ENCODE data around the gene INPP5D. TPM values are rescaled to one million over a fixed set of nuclear protein-coding genes. Genes with fewer than 3 reads are reported as not detected.

The INPP5D gene
- total and polyA plus RNA-seq, 2 of the 8 experiments (the other 6 are each of a cell fraction or from before 2014, with no cell fraction given): 4.5 to 7.1 TPM

DNA sequence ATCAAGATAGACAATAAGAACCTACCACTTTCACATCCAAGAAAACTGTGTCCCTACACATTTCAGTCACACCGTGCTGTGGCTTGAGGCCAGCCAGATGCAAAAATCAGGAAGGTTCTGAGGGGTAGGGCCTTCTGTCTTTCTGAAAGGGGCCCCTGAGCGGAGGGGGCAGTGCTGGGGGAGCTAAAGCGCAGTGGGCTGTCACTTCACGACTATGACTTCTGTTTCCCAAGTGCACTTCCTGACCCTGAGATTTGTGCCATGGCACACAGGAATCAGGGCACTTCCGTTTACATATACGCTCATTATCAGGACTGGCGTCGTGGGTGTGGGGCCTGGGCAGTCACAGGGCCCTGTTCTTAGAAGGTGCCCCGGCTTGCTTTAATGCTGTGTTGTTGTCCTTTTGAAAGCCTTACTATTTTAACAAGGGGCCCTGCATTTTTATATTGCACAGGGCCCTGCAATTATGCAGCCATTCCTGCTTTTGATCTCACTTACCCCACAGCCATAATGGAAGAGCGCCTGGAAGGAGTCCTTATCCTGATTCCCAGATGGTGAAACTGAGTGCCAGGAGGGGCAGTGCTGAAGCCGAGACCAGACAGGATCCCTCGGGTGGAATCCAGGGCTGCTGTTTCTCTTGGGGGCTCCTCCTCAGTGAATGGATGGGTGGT, 47.7 kb upstream of the INPP5D start:
- ChIA-PET CTCF (ENCODE audit: partially characterized antibody) (interaction anchor here (0.6 to 2.9 kb wide), 6 partner anchors 10 to 239 kb away, joined by 3 to 10 read pairs (median 3); partner anchors contain the start of gene ATG16L1), POLR2A (ENCODE audit: partially characterized antibody) (interaction anchor here (1.1 kb wide), 1 partner anchor 36 kb away, joined by 3 read pairs; no protein-coding TSS in a partner anchor)
- Histone ChIP-seq H3K27me3 (replicated peaks in 1 of 4; ENCODE audit: control insufficient read depth in 3 of 4, extremely low read depth in 1 of 4, insufficient read depth in 3 of 4, low read length in 3 of 4) (no peaks in the 10 kb centered on the region), H2BK20ac (ENCODE audit: low read length) (no peak overlapping the region), H2BK15ac (ENCODE audit: low read length) (no peak overlapping the region), H3K79me1 (ENCODE audit: low read depth, low read length) (no peaks in the 10 kb centered on the region), H3K4me1 (replicated peaks in 1 of 4; ENCODE audit: control insufficient read depth in 3 of 4, insufficient read depth in 4 of 4, low read length in 3 of 4) (no peaks in the 10 kb centered on the region), H2BK12ac (ENCODE audit: low read depth, low read length) (no peak overlapping the region), H2AK5ac (ENCODE audit: low read depth, low read length) (no peak overlapping the region), H2BK5ac (ENCODE audit: low read depth, low read length) (no peak overlapping the region), H3K23ac (ENCODE audit: insufficient read length) (no peak overlapping the region), H3K36me3 (ENCODE audit: control insufficient read depth in 2 of 4, insufficient read depth in 4 of 4, low read length in 3 of 4) (no peaks in the 10 kb centered on the region), H4K20me1 (replicated peaks in 1 of 2; ENCODE audit: control insufficient read depth in 1 of 2, insufficient read depth in 2 of 2, low read length in 2 of 2) (no peaks in the 10 kb centered on the region), H2BK120ac (replicated peaks; ENCODE audit: low read depth, low read length) (no peak overlapping the region), H3K14ac (ENCODE audit: insufficient read length) (no peak overlapping the region), H4K5ac (ENCODE audit: insufficient read length, low read depth, low read length) (no peak overlapping the region), H3K4me2 (ENCODE audit: insufficient read depth in 1 of 2, low read depth in 2 of 2, low read length in 2 of 2) (no peak overlapping the region), H3K27ac (ENCODE audit: low read depth, low read length) (no peak overlapping the region), H4K8ac (ENCODE audit: extremely low read depth, insufficient read depth, low read length) (0 out of 2 replicates have a peak overlapping the region, but pooled peaks have one; percentile 12), H3K9ac (replicated peaks in 1 of 4; ENCODE audit: extremely low read depth in 1 of 4, low read depth in 3 of 4, low read length in 3 of 4) (no peak overlapping the region), H3K9me3 (ENCODE audit: insufficient read depth in 2 of 2, low read depth in 1 of 2, low read length in 1 of 2) (no peaks in the 10 kb centered on the region), H3K79me2 (ENCODE audit: control insufficient read depth in 1 of 2, insufficient read depth in 2 of 2, low read length in 2 of 2) (no peaks in the 10 kb centered on the region), H3K23me2 (ENCODE audit: low read depth, low read length) (peaks cover 10% of the 10 kb centered on the region; the same call in 1 of the 2 replicates), H3K56ac (replicated peaks; ENCODE audit: insufficient read length, low read depth, low read length) (no peak overlapping the region), H3K18ac (ENCODE audit: extremely low read depth, low read length) (no peak overlapping the region), H4K91ac (replicated peaks; ENCODE audit: insufficient read length, low read length) (no peak overlapping the region), H3K4ac (replicated peaks; ENCODE audit: insufficient read length, low read depth, low read length) (no peak overlapping the region), H3K4me3 (ENCODE audit: extremely low read depth in 1 of 4, insufficient read depth in 2 of 4, low read depth in 3 of 4, low read length in 4 of 4) (no peak overlapping the region), H2AFZ (ENCODE audit: low read length) (no peak overlapping the region)
- TF ChIP-seq, protein P1, sequence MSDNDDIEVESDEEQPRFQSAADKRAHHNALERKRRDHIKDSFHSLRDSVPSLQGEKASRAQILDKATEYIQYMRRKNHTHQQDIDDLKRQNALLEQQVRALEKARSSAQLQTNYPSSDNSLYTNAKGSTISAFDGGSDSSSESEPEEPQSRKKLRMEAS (IDR thresholded peaks at IDR 0.05): no peak
- TF ChIP-seq TCF12 (IDR thresholded peaks at IDR 0.05; ENCODE audit: low read depth, low read length): no peak
- no peak for TF ChIP-seq SIX5 (IDR thresholded peaks at IDR 0.05; ENCODE audit: low read depth, low read length)
- TF ChIP-seq PHF8 (conservative IDR thresholded peaks at IDR 0.05; ENCODE audit: low read depth, low read length): no peak
- no peak for TF ChIP-seq BCL11A (IDR thresholded peaks at IDR 0.05; ENCODE audit: low read depth in 2 of 2, low read length in 2 of 2)
- no peak for TF ChIP-seq ASH2L (IDR thresholded peaks at IDR 0.05; ENCODE audit: low read length)
- TF ChIP-seq SP4 (IDR thresholded peaks at IDR 0.05; ENCODE audit: low read length): no peak
- no peak for TF ChIP-seq EGR1 (IDR thresholded peaks at IDR 0.05; ENCODE audit: borderline replicate concordance, low read depth, low read length)
- TF ChIP-seq SRF (IDR thresholded peaks at IDR 0.05; ENCODE audit: low read depth, low read length): no peak
- TF ChIP-seq CBX8 (IDR thresholded peaks at IDR 0.05; ENCODE audit: borderline replicate concordance, low read depth, low read length): no peak
- TF ChIP-seq BRCA1 (IDR thresholded peaks at IDR 0.05; ENCODE audit: low read depth, low read length): no peak
- TF ChIP-seq SUZ12 (IDR thresholded peaks at IDR 0.05; ENCODE audit: low read length): no peak
- TF ChIP-seq CTBP2 (IDR thresholded peaks at IDR 0.05; ENCODE audit: borderline replicate concordance, insufficient read depth, insufficient read length, low read length): no peak
- DNase-seq (ENCODE audit: low read depth in 1 of 2, low spot score in 2 of 2) (no peak), FAIRE-seq (no peak)
- 88% methylated on average over 12 of the region's 12 CpGs; no CpG with 5 or more reads in 1 of the 2 experiments for WGBS, 2 experiments (ENCODE audit: extremely low coverage in 1 of 2, insufficient coverage in 1 of 2, insufficient read length in 1 of 2, insufficient replicate concordance in 2 of 2, low coverage in 1 of 2, low lambda C conversion rate in 2 of 2, missing lambda C conversion rate in 1 of 2)

Data from H1 (cell line).